Kidney tubule cell (primary cell): ENCODE results near the gene PFKL.
"Not testable (repeated sequence)": the region's sequence is repeated elsewhere in the genome, so short reads cannot be mapped to it uniquely, and the experiment has no call there.

Experiments
- DNase-seq: peaks from one replicate; pipeline ENCODE4 v3.0.0-alpha.2; 2018; ENCODE audit warnings: low spot score

PFKL gene

DNA sequence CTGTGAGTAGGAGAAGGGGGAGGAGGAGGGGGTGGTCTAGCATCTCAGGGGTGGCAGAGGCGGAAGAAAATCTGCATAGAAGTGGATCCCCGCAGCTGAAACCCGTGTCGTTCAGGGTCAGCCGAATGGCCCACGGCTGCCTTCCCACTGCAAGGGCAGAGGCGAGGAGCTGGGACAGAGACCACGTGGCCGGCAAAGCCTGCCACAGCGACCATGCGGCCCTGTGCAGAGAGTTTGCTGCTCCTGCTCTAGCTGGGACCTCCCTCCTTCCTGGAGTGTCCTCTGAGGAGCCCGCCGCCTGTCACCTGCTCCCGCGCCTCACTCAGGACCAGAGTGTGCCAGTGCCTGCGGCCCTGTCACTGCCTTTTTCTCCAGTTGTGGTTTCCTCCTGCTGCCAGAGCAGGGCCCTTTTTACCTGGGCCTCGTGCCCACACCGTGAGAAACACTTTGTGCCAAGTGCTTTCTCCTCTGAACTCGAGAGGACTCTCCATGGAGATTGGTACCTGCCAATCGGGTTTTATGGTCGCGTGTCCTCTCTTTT, 48.1 kb downstream of the PFKL start:
- DNase-seq, result no peak

DNA sequence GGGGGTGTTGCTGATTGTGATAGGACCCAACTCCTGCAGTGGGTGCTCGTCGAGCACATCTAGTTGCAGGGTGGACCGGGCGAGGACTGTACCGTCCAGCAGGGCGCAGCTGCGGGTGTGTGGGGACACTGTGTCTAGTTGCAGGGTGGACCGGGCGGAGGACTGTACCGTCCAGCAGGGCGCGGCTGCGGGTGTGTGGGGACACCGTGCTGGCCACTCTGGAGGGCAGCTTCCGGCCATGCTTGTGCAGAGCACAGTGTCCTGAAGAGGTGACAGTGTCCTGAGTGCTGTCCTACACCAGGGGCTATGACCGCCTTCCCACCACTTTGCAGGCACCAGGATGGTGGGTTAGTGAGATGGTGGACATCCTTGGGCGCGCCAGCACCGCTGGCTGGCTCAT, 49.0 kb downstream of the PFKL start:
- no peak for DNase-seq

DNA sequence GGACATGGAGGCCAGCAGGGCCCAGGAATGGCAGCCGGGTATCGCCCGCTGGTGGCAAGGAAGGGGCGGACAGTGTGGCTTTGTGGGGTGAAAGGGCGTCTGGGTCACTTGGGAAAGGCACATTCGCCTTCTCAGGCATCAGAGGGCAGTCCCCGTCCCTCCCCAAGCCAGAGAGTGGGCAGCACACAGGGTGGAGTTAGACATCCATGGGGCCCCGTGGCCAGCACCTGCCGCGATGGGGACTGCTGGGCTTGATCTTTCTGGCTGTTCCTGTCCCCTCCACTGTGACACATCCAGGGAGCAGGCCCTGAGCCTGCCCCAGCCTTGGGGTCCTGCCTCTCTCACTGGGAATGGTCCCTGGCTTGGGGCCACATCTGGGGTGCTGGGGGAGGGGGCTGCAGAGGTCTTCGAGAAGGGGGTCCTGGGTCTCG, 49.6 kb downstream of the PFKL start:
- no peak for DNase-seq

DNA sequence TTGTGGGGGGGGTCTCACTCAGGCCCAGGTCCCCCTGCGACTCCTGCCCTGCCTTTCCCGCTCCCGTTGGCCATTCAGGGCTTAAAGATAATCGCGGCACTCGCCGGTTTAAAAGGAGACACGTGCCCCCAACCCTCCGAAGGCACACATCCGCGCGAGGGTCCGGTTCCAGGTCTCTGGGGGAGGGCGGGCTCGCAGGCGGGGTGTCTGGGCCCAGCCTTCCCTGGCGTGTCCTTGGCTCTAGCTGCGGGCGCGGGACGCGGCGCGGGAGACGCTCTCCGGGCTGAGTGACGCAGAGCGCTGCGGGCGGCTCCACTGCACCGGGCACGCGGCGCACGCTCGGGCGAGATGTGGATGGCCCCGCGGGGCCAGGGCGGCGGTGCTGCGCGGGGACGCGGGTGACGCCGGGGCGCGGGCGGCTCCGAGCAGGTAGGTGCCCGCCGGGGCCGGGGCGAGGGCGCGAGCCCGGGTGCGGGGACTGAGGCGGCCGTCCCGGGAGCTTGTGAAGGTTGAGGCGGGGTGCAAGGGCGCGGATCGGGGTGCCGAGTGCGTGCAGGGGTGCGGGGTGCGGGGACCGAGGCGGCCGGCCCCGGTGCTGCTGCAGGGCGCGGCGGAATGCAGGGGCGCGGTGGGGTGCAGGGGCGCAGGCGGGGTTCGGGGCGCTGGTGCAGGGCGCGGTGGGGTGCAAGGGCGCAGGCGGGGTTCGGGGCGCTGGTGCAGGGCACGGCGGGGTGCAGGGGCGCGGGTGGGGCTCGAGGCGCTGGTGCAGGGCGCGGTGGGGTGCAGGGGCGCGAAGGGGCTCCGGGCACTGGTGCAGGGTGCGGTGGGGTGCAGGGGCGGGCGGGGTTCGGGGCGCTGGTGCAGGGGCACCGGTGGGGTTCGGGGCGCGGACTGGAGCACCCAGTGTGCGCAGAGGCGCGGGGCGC, 50.3 kb downstream of the PFKL start:
- DNase-seq, result no peak

DNA sequence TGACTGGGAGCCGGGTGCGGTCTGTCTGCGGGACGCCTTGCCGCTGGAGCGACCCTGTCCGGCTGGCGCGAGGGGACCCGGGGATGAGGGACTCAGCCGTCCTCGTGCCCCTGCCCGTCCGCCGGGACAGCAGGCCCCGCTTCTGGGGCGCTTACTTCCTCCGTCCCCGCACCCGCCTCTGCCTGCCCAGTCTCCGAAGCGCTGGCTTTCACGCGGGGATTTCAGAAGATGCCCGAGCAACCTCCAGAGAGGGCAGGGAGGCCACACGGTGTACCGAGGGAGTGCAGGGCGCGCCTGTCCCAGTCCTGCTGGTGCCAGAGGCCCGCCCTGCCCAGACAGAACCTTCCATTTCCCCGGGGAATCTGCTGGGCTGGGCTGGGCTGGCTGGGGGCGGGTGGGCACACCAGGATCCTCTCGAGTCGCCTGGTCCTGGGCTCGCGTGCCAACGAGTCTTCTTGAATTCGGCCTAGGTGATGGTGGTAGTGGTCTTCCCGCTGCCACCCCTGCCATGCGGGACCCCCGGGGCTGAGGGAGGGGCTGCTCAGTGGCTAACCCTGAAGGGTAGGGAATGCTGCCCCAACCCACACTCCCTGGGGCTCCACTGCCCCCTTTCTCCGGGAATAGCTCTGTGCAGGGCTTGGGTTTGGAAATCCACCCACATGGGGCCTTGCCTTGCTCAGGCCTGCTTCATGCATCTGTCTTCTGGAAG, 51.1 kb downstream of the PFKL start:
- DNase-seq, result no peak

DNA sequence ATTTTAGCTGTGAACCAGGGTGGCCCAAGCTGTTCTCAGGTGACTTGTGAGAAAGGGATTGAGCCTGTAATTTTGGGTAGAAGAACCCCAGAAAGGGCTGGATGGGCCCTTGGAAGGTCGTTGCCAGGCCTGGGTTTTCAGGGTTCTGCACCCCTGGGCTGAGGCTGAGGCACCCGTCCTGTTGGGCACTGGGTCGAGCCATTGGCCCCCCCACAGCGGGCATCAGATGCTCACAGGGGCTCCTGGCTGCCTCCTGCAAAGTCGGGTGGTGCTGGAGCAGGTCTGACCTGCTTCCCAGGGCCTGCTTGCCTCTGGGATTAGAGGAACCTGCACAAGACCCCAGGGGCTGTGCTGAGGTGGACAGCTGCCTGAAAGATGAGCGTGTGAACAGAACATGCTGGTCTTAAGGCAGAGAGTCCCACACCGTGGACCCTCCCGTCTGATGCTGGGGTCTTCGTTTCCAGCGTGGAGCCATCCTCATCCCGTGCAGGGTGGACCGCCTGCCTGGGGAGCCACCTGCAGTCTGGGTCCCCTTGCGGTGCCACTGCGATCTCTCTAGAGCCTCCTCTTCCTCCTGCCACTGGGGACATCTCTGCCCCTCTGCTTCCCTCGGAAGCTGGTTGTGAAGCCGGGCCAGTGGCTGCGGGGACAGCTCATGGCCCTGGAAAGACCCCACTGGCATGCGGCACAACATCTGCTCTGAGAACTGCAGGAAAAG, 51.8 kb downstream of the PFKL start:
- DNase-seq, result no peak

DNA sequence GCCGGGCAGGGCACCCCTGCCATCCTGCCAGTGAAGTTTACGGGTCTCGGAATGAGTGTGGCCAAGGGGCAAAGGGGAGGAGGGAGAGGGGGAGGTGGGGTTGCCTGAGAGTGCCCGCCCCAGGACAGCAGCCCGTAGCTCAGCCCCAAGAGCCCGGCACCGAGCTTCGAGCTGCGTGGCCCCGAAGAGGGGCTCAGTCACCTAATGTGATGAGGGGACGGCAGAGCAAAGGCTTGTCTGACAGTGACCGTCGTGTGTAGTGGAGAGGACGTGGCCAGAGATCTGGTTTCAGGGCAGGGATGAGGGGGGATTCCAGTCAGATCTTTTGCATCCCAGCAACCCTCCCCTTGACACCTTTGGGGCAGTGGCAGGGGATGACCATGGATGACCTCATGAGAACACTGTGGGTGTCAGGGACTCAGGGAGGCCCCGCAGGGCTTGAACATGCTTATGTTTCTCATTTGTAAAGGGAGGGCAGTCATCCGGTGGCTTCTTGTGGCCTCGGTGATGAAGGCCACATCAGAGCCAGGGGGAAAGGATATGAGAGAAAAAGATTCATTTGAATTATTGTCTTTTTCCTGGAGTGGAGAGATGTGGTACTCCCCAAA, 52.5 kb downstream of the PFKL start:
- DNase-seq, result no peak

DNA sequence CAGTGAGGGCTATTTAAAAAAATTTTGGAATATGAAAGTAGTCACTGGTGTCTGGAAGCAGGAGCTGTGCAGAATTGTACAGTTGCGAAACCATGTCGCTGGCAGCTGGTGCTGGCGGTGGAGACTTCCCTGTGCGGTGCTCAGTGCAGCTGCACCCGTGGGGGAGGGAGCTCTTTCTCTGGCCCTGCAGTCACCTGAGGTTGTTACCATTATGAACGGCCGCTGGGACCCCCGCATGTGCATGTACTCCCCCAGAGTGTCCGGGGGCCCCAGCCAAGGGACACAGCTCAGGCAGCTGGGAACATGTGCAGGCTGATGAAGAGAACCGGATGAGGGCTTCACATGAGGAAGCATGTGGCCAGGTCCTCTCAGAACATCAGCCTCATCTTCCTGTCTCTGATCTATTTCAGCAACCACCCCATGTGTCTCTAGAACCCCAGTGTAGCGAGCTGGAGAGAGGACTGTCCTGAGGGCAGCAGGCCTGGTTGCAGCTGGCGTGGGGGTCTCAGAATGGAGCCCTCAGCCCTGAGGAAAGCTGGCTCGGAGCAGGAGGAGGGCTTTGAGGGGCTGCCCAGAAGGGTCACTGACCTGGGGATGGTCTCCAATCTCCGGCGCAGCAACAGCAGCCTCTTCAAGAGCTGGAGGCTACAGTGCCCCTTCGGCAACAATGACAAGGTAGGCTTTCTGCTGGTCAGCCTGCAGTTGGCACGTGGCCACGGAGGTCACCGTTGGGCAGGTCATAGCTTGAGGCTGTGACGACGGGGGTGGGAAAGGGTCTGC, 53.5 kb downstream of the PFKL start, which contains the start of gene TRPM2:
TRPM2 (plus strand) TSS at position 431 of the 780 bp plus-strand sequence; CDS start at position 511, 80 bp downstream.
- DNase-seq, result no peak

DNA sequence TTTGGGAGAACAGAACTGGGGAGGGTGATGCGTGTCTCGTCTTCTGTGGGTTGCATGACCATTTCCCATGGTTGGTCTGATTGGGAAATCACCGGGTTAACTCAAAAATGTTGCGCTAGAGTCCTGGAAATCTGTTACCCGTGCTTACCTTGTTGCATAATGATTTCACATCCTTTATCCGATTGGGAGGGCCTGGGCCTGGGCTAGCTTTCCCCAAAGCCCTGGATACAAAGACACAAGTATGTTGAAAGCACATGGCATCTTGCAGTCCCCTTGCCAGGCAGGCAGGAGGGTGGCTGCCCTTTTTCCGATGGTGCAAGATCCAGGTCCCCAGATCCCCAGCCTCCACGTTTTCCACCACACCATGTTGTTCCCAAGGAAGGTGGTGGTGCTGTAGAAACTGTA, 54.1 kb downstream of the PFKL start:
- no peak for DNase-seq

DNA sequence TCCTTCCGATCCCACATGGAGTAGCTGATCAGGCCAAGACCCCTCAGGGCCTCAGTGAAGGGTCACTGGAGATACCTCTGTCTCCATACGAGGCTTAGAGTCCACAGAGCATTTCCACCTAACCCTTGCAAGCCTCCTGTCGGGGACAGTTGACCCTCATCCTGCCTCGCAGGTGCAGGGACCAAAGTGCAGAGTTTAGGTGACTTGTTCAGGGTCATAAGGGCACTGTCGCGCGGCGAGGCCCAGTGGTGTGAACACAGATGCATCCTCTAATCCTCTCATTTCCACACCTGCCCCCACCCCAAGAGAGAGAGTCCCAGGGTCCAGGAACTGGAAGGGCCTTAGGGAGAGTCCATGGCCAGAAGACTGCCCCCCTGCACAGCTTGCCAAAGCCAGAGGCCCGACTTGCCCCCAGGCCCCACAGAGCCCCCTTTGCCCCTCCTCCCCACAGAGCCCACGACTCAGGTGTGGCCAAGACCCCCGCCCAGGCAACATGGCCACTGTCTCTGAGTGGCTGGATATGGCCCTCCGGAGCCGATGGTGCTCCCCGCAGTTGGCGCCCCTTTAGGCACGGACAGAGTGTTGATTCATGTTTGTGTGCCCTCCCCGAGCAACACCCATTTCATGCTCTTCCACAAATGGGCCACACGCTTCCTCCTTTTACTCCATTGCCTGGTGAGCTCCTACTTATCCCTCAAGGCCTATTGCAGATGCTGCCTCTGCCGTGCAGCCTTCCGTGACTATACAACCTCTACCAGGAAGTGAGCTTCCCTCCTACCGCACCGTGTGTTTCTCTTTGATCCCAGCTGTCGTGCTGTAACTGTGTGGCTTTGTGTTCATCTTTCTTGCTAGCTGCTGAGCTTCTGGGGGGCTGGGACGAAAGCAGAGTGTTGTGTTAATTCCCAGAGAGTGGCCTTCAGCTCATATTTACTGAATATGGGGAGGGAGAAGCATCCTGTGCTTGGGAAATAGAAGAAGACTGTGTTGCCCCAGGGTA, 55.2 kb downstream of the PFKL start:
- peak; percentile 5 for DNase-seq

DNA sequence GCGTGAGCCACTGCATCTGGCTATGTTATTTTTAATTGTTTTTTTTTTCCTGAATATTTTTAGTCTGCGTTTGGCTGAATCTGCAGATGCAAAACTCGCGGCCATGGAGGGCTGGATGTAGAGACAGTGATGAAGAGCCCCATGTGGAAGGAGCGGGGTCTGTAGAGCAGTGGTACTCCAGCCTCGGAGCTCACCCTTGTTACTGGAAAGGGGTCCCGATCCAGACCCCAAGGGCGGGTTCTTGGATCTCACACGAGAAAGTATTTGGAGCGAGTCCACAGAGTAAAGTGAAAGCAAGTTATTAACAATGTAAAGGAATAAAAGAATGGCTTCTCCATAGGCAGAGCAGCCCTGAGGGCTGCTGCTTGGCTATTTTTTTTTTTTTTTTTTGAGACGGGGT, 56.3 kb downstream of the PFKL start:
- DNase-seq, result no peak

DNA sequence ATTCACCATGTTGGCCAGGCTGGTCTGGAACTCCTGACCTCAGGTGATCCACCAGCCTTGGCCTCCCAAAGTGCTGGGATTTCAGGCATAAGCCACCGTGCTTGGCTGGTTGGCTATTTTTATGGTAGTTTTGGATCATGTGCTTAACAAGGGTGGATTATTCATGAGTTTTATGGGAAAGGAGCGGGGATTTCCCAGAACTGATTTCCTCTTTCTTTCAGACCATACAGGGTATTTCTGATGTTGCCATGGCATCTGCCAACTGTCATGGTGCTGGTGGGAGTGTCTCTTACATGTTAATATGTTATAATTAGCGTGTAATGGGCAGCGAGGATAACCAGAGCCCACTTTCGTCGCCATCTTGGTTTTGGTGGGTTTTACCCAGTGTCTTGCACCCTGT, 56.8 kb downstream of the PFKL start:
- peak; percentile 75 for DNase-seq

DNA sequence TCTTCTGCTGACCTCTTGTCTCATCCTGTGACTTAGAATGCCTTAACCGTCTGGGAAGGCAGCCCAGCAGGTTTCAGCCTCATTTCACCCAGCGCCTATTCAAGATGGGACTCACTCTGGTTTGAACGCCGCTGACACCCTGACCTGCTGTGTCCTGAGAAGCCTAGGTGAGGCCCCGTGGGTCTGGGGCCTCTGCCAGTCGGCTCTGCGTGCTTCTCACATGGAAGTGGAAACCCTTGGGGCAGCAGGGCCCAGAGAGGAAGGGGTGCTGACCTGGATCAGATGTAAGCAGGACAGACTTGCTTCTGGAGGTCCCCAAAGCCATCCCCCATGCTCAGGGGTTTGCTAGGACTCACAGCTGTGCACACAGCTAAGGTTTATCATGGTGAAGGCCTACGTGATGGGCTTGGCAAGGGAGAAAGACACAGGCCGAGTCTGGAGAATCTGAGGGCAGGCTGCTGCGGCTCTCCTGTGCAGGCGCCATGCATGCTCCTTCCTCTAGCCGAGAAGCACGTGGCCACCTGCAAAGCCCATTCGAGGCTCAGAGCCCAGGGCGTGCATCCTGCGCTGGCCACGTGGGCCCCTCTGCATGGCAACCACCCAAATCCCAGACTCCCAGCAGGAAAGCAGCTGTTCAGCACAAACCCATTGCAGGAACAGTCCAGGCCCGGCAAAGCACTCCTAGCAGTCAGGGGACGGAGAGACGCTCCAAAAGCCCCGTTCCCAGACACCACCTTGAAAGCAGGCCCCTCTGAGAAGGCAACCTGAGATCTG, 57.4 kb downstream of the PFKL start:
- no peak for DNase-seq

DNA sequence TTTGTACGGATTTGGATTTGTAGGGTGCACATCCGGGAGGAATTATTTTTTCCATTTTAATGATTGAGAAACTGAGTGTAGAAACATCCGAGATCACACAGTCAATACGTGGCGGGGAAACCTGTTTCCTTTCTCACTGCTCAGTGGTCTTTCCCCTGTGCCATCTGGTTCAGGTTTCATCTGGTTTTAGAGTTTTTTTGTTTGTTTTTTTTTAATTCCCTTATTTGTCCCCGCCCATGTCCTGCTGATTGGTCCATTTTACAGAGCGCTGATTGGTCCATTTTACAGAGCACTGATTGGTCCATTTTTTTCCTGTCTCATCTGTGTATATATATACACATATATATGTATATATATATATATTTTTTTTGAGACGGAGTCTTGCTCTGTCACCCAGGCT, 59.5 kb downstream of the PFKL start:
- no peak for DNase-seq

DNA sequence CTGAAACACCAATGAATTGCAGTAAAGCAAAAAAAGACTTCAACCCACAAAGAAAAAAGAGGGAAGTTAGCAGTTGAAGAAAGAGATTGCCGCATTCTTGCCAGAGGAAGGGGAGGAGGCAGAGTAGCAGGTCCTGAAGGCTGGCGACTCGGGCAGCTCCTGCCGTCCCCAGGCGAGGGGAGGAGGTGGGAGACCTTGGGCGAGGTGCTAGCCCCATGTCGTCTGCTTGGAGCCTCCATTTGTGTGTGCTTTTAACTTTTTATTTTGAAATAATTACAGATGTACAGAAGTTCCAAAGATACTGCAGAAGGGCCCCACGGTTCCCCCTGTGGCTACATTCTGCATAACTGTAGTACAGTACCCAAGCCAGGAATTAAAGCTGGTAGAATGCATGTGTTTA, 60.3 kb downstream of the PFKL start:
- no peak for DNase-seq

DNA sequence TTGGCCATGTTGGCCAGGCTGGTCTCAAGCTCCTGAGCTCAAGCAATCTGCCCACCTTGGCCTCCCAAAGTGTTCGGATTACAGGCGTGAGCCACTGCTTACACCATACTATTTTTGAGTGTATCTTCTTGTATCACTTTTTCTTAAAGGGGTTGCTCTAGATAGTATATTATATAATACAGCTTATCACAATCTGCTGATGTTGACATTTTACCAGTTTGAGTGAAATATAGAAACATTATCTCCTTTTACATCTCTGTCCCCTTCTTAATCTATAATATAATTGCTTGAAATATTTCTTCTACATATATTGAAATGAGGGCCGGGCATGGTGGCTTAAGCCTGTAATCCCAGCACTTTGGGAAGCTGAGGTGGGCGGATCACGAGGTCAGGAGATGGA, 62.0 kb downstream of the PFKL start:
- not testable (repeated sequence) for DNase-seq

DNA sequence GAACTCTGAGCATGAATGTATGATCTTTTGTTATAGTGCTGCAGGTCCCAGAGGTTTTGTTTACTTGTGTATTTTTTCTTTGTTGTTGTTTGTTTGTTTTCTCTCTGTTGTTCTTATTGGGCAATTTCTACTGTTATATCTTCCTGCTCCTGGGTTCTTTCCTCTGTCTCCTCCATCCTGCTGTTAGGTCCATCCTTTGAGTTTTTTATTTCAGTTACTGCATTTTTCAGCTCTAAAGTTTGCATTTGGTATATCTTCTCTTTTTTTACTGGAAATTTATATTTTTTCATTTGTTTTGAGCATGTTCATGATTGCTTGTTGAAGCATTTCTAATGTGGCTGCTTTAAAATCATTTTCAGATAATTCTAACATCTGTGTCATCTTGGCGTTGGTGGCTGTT, 63.4 kb downstream of the PFKL start:
- no peak for DNase-seq

DNA sequence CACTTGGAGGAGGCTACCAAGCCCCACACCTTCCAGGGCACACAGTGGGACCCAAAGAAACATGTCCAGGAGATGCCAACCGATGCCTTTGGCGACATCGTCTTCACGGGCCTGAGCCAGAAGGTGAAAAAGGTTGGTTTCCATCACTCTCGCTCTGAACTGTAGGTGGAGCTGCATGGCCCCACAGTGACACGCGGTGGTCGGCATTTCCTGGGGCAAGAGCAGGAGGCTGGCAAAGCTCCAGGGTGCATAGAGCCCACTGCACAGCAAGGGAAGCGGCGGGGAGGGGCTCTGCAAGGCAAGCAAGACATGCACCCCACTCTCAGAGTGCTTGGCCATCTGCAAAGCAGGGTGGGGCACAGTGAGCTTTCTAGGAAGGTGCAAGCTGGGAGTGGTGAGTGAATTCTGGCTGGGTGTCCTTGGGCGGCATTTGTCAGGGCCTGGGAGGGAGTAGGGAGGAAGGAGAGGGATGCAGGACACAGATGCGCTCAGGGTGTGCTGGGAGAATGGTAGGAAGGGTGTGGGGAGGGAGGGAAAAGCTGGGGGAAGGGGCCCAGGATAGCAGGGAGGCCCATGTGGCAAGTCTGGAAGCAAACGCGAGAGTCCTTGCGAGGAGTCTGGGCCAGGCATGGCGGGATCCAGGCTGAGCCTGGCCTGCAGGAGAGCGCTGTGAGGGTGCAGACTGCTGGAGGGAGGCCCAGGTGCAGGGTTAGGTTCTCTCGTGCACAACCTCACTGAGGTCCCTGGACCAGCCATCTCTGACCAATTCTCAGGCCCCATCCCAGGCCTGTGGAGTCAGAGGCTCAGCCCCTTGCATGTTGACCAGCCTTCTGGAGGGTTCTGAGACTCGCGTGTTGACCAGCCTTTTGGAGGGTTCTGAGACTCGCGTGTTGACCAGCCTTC, 64.5 kb downstream of the PFKL start:
- no peak for DNase-seq
